B cell (primary cell): ENCODE results near the gene SLC18A2. TPM values are rescaled to one million over a fixed set of nuclear protein-coding genes. Genes with fewer than 3 reads are reported as not detected.

Source experiments
- ATAC-seq: fragments of 200-7000 bp; cut with Tn5 transposase; one replicate; pipeline ENCODE4 v1.10.0; 2021; ENCODE audit warnings: low read depth, mild to moderate bottlenecking, moderate number of reproducible peaks, moderate library complexity
- CTCF ChIA-PET: fragments of 350-600 bp; sonication (Branson Sonifier 250); formaldehyde crosslinking; loops from one replicate; lab custom pipeline; 2021; ENCODE audit warnings: antibody characterized with exemption, inconsistent platforms; lab: Charles Lee
- POLR2A ChIA-PET: fragments of 350-600 bp; sonication (Branson Sonifier 250); formaldehyde crosslinking; loops from one replicate; lab custom pipeline; 2021; ENCODE audit warnings: antibody characterized with exemption; lab: Charles Lee
- DNase-seq: peaks from one replicate; pipeline ENCODE4 v3.0.0; 2013
- H2AFZ ChIP-seq: 2 replicates; pipeline ENCODE4 v1.6.1; 2012; ENCODE audit warnings: mild to moderate bottlenecking, low read depth, low read length; ENCODE audit not compliant: insufficient read depth, poor library complexity, severe bottlenecking
- H3K27ac ChIP-seq, 2 donors: 1 replicate in 1 of 2; 2 replicates in 1 of 2; pipeline ENCODE4 v1.5.1; 2012 to 2013; ENCODE audit warnings: low read length in 2 of 2, mild to moderate bottlenecking in 2 of 2, moderate library complexity in 1 of 2
- H3K27me3 ChIP-seq, 4 experiments: fragments of 200-600 bp in 1 of 4; sonication (generic) in 1 of 4; replicated peaks in 1 of 4; 1 replicate in 2 of 4; 2 replicates in 2 of 4; pipeline versions ENCODE4 v1.6.1 to v1.7.0; 2013 to 2016; ENCODE audit warnings: low read length in 3 of 4, mild to moderate bottlenecking in 2 of 4, mixed read lengths in 1 of 4, moderate library complexity in 1 of 4; ENCODE audit not compliant: insufficient read depth in 4 of 4, control insufficient read depth in 3 of 4; ENCODE audit errors: control extremely low read depth in 1 of 4
- H3K36me3 ChIP-seq, 2 experiments: replicated peaks in 1 of 2; 1 replicate in 1 of 2; 2 replicates in 1 of 2; pipeline versions ENCODE4 v1.6.1 to v1.7.1; 2013; ENCODE audit warnings: low read length in 1 of 2; ENCODE audit not compliant: insufficient read depth in 2 of 2, control insufficient read depth in 1 of 2; ENCODE audit errors: control extremely low read depth in 1 of 2, extremely low read depth in 1 of 2
- H3K4me1 ChIP-seq, 2 donors: fragments of 200-600 bp in 1 of 2; sonication (generic) in 1 of 2; 1 replicate in 1 of 2; 2 replicates in 1 of 2; pipeline versions ENCODE4 v1.5.1 to v1.6.1; 2013 to 2017; ENCODE audit warnings: low read length in 2 of 2; ENCODE audit not compliant: control insufficient read depth in 2 of 2, insufficient read depth in 2 of 2
- H3K4me2 ChIP-seq: replicated peaks from 2 replicates; pipeline ENCODE3; 2012; ENCODE audit warnings: mild to moderate bottlenecking, low read depth, low read length; ENCODE audit not compliant: poor library complexity, severe bottlenecking
- H3K4me3 ChIP-seq, 5 experiments: fragments of 200-600 bp in 1 of 5; sonication (generic) in 1 of 5; 1 replicate in 3 of 5; 2 replicates in 2 of 5; pipeline versions ENCODE4 v1.5.1 to v1.7.0; 2011 to 2016; ENCODE audit warnings: low read length in 4 of 5, mild to moderate bottlenecking in 4 of 5, low read depth in 2 of 5, control low read depth in 1 of 5, moderate library complexity in 1 of 5; ENCODE audit not compliant: insufficient read depth in 1 of 5; ENCODE audit errors: control extremely low read depth in 1 of 5, extremely low read depth in 1 of 5
- H3K79me2 ChIP-seq: fragments of 200-600 bp; sonication (generic); one replicate; pipeline ENCODE4 v1.6.0; 2016; ENCODE audit warnings: low read length; ENCODE audit not compliant: control insufficient read depth, insufficient read depth
- H3K9ac ChIP-seq: fragments of 200-600 bp; sonication (generic); 2 replicates; pipeline ENCODE4 v1.6.1; 2017; ENCODE audit warnings: mild to moderate bottlenecking, low read length, moderate library complexity
- H3K9me3 ChIP-seq, 3 donors: one replicate each; pipeline versions ENCODE4 v1.6.1 to v1.7.1; 2013; ENCODE audit warnings: low read length in 2 of 3; ENCODE audit not compliant: control insufficient read depth in 2 of 3, insufficient read depth in 1 of 3; ENCODE audit errors: control extremely low read depth in 1 of 3
- H4K20me1 ChIP-seq: 2 replicates; pipeline ENCODE4 v1.6.0; 2012; ENCODE audit warnings: mild to moderate bottlenecking, low read length; ENCODE audit not compliant: insufficient read depth, control insufficient read depth, poor library complexity, severe bottlenecking
- H3K27ac Mint-ChIP-seq: one replicate; pipeline ENCODE4 v1.8.0; 2021; ENCODE audit warnings: mixed read lengths
- H3K27me3 Mint-ChIP-seq: one replicate; pipeline ENCODE4 v1.8.0; 2021; ENCODE audit warnings: mixed read lengths
- H3K4me1 Mint-ChIP-seq: one replicate; pipeline ENCODE4 v1.8.0; 2021; ENCODE audit warnings: mixed read lengths
- H3K4me3 Mint-ChIP-seq: one replicate; pipeline ENCODE4 v1.8.0; 2021; ENCODE audit warnings: mixed read lengths
- H3K9me3 Mint-ChIP-seq: one replicate; pipeline ENCODE4 v1.8.0; 2022; ENCODE audit warnings: mixed read lengths; ENCODE audit not compliant: insufficient read depth
- EZH2 ChIP-seq: IDR thresholded peaks from 2 replicates; pipeline ENCODE4 v1.6.1; 2012; ENCODE audit warnings: borderline replicate concordance, low read depth, mild to moderate bottlenecking, moderate library complexity, low read length; ENCODE audit not compliant: insufficient read depth, poor library complexity, severe bottlenecking
- WGBS: methylation state at CpG from one replicate; pipeline ENCODE4 v1.1.5; 2013; ENCODE audit warnings: missing lambda C conversion rate; ENCODE audit not compliant: insufficient coverage; 5-methylcytosine and 5-hydroxymethylcytosine counted together
- intact Hi-C: fragments of 100-400 bp; cut with micrococcal nuclease; formaldehyde crosslinking; loops from one replicate; pipeline ENCODE4 v1.10.0; 2022
- polyA plus RNA-seq: library from polyadenylated mRNA; depleted of rRNA; stranded (reverse); fragments of >200 nt; gene quantifications from 2 replicates; pipeline ENCODE4 v1.2.3, GENCODE V29; 2012
- total RNA-seq, 2 donors: library from RNA; stranded (reverse); fragments of 120-200 nt in 1 of 2; gene quantifications; 1 replicate in 1 of 2; 2 replicates in 1 of 2; pipeline versions ENCODE4 v1.2.3 to v1.2.4, GENCODE V29; 2013 to 2022
- TF ChIP-seq, protein P1 (sequence below): fragments of 200-600 bp; IDR thresholded peaks from one replicate; pipeline ENCODE4 v1.8.0; 2022; ENCODE audit warnings: antibody characterized with exemption, mild to moderate bottlenecking

SLC18A2 gene
- total and polyA plus RNA-seq, 2 donors (not counting 1 experiment from before 2014, with no cell fraction given) = not detected

DNA sequence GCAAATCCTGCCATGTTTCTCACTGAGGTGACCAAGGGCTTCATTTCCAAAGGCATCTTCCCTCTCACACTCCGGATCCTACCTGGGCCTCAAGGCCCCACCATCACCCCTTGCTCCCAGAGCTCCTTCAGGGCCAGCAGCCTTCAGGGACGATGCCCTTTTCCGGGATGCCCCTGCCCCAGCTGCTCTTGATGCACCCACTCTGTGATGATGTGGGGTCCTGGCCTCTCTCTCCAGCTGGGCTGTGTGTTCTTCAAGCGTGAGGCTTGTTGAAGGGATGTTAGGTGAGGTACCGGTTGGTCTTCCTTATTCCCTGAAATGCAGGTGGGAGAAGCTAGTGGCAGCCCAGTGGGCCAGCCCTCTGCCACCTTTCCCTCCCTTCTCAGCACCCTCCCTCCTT lies 18.4 kb upstream of the SLC18A2 start:
- CTCF ChIA-PET = no interaction called here
- Histone ChIP-seq H3K27me3 (peaks cover 0 to 8% (median under 1%) of the 10 kb centered on the region in 4 experiments), H3K9me3 (no peaks in the 10 kb centered on the region), H3K36me3 (no peaks in the 10 kb centered on the region), H3K4me1 (peaks cover 0 to 1% of the 10 kb centered on the region in 2 donors), H3K4me3 (no peak overlapping the region), H3K9ac (no peak overlapping the region), H3K27ac (no peak overlapping the region), H3K4me2 (no peak overlapping the region), H4K20me1 (no peaks in the 10 kb centered on the region), H2AFZ (no peak overlapping the region), H3K79me2 (no peaks in the 10 kb centered on the region)
- no CpG with 5 or more reads among the region's 5 CpGs for WGBS
- POLR2A ChIA-PET = no interaction called here
- ATAC-seq (no peak), DNase-seq (no peak)
- intact Hi-C loops = no loop called here
- TF ChIP-seq EZH2 = no peak
- TF ChIP-seq, protein P1, sequence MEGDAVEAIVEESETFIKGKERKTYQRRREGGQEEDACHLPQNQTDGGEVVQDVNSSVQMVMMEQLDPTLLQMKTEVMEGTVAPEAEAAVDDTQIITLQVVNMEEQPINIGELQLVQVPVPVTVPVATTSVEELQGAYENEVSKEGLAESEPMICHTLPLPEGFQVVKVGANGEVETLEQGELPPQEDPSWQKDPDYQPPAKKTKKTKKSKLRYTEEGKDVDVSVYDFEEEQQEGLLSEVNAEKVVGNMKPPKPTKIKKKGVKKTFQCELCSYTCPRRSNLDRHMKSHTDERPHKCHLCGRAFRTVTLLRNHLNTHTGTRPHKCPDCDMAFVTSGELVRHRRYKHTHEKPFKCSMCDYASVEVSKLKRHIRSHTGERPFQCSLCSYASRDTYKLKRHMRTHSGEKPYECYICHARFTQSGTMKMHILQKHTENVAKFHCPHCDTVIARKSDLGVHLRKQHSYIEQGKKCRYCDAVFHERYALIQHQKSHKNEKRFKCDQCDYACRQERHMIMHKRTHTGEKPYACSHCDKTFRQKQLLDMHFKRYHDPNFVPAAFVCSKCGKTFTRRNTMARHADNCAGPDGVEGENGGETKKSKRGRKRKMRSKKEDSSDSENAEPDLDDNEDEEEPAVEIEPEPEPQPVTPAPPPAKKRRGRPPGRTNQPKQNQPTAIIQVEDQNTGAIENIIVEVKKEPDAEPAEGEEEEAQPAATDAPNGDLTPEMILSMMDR = no peak
- Mint-ChIP-seq H3K27ac (no peak overlapping the region), H3K9me3 (no peaks in the 10 kb centered on the region), H3K4me3 (no peak overlapping the region), H3K27me3 (peaks cover 26% of the 10 kb centered on the region), H3K4me1 (peaks cover 3% of the 10 kb centered on the region)

DNA sequence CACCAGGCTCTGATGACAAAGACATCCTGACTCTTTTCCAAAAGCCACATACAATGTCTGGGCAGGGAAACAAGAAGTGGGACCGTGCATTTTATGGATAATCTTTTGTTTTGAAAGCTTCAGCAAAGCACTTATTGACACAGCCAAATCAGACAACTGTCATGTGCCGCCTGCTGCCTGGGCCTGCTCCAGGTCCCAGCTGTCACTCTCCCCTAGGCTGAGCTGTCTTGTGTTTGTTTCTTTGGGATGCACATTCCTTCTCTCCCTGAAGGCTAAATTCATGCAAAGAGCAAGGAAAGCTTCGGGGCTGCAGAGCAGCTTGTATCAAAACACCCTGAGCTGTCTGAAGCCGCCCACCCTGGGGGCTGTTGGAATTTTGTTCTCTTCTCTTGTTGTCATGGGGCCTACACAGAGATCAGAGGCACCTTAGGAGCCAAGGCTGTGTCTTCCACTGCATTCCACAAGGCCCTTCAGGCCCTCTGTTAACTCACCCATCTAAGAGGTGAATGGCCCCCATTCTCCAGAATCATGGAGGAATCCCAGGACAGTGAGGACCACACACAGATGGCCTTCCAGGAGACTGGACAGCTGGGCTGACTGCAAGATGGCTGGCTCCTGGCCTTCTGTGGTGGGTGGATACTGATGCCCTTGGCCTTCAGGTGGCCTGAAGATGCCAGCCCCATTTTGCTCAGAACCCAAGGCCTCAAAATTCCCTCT lies 17.8 kb upstream of the SLC18A2 start:
- ChIA-PET CTCF (no interaction called here), POLR2A (no interaction called here)
- no peaks in the 10 kb centered on the region for H3K79me2 ChIP-seq
- 74% methylated on average over 3 of the region's 4 CpGs for WGBS
- no peaks in the 10 kb centered on the region for H3K9me3 Mint-ChIP-seq
- DNase-seq (no peak), ATAC-seq (no peak)
- H3K9me3 ChIP-seq = no peaks in the 10 kb centered on the region
- TF ChIP-seq EZH2 = no peak
- TF ChIP-seq, protein P1 = no peak
- H3K4me3 ChIP-seq = no peak overlapping the region
- no peaks in the 10 kb centered on the region for H3K4me1 ChIP-seq
- peaks cover 20% of the 10 kb centered on the region for H3K27me3 Mint-ChIP-seq
- H3K27ac Mint-ChIP-seq = no peak overlapping the region
- no peak overlapping the region for H3K4me3 Mint-ChIP-seq
- H3K9ac ChIP-seq = no peak overlapping the region
- intact Hi-C loops = no loop called here
- H3K4me1 Mint-ChIP-seq = no peaks in the 10 kb centered on the region
- H3K36me3 ChIP-seq = no peaks in the 10 kb centered on the region
- no peak overlapping the region for H3K4me2 ChIP-seq
- no peak overlapping the region for H3K27ac ChIP-seq
- no peaks in the 10 kb centered on the region for H4K20me1 ChIP-seq
- peaks cover 0 to 3% (median 0%) of the 10 kb centered on the region in 4 experiments for H3K27me3 ChIP-seq
- H2AFZ ChIP-seq = no peak overlapping the region
